GM19035 (cell line): ENCODE data around the gene VSIR.

Source experiments
- ATAC-seq: cut with Tn5 transposase; IDR thresholded peaks from one replicate; pipeline ENCODE4 v1.9.1; 2021; ENCODE audit not compliant: unreplicated experiment

Gene VSIR

GRCh38 chr10:71716426-71716825 lies 56.9 kb downstream of the VSIR start:
- ATAC-seq, result no peak

- no peak for ATAC-seq
These were observed 57.5 kb downstream of the VSIR start for GRCh38 chr10:71715860-71716259.

- ATAC-seq, result no peak
These were observed 58.3 kb downstream of the VSIR start for GRCh38 chr10:71715026-71715425.

GRCh38 chr10:71714592-71714991 lies 58.7 kb downstream of the VSIR start:
- ATAC-seq, result no peak

GRCh38 chr10:71714031-71714410 lies 59.3 kb downstream of the VSIR start:
- ATAC-seq, result no peak

- ATAC-seq, result no peak
These were observed 59.9 kb downstream of the VSIR start for GRCh38 chr10:71713135-71714030.

- ATAC-seq, result no peak
These were observed 60.7 kb downstream of the VSIR start for GRCh38 chr10:71712572-71713134.

DNA sequence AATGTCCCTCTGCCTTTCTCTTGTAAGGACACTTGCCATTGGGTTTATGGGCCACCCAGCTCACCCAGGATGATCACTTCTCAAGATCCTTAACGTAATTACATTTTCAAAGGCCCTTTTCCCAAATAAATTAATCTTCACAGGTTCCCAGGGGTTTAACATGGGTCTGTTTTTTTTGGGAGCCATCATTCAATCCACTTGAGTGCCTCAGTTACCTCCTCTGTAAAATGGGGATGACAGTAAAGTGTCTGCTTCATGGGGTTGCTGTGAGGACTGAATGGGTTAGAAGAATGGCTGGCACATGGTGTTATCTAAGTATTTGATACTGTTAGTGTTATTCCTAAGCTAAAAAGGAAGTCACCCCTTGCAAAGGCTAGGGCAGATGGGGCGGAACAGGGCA lies 61.1 kb downstream of the VSIR start:
- ATAC-seq, result no peak

DNA sequence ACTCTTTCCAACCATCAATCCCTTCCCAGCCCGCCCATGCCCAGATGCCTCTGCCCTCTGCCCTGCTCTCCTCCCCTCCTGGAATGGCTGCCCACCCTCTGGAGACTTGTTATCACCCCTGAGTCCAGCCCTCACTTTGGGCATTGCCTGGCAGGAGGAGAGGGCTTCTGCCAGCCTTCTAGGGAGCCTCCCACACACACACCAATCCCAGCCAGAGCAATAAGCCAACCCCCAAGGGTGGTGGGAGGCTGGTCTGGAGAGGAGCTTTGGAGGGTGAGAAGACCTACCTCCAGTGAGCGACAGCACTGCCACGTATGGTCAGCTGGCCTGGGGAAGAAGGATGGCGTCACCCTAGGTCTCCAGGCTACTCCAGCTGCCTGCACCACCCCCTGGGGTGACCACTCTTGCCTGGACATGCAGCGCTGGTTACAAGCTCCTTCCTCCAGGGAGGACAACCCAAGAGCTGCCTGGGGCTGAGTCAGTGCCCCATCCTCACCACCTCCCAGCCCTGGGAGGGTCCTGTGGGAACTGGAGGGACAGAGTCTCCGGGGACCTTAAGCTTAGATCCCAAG lies 62.2 kb downstream of the VSIR start:
- no peak for ATAC-seq

DNA sequence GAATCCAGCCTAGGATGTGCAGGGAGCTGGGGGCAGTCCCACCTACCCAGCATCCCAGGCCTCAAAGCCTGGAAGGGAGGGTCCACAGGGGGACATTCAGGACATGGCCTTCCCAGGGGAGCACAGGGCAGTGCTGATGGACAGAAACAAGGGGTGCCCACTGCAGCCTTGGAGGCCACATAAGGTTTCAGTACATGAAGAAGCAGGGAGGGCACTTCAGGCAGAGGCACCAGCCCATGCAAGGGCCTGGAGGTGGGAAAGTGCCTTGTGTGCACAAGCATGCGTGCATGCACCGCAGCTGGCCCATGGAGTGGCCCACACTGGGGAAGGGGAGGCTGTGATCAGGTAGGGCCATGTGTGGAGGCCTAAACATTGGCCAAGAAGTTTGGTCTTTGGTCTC lies 62.8 kb downstream of the VSIR start:
- no peak for ATAC-seq

DNA sequence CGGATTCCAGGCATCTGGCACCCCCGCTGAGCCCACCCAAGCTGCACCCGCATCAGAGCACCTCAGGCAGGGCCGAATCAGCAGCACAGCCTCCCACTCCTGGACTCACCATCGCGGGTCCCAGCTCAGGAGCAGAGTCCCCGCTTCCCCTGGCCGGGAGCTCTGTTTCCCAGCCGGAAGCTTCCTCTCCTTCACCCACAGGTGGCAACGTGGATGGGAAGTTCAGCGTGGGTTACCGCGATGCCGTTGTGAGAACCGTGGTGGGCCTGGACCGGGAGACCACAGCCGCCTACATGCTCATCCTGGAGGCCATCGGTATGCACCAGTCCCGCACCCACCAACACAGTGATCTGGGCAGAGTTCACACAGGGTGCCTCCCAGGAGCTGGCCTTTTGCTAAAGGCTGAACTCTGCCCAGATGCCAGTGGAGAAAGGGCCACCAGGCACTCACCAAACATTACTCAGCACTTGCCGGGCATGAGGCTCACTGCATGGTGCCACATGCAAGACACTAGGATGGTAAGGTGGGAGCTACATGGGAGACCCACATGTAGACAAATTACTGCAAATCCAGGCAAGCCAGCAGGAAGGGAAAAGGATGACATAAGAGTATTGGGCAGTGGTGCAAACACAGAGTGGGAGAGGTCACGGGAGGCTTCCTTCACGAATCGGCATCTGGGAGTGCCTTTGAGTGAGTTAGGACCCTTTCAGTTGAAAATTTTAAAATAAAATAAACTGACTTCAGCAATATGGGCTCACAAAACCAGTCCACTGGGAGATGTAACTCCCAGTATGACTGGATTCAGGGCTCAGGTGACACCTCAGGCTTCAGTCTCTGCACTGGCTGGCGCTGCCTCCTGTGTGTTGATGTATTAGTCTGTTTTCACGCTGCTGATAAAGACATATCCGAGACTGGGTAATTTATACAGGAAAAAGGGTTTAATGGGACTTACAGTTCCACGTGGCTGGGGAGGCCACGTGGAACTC lies 64.1 kb downstream of the VSIR start:
- no peak for ATAC-seq

GRCh38 chr10:71708301-71708703 lies 65.0 kb downstream of the VSIR start:
- no peak for ATAC-seq

DNA sequence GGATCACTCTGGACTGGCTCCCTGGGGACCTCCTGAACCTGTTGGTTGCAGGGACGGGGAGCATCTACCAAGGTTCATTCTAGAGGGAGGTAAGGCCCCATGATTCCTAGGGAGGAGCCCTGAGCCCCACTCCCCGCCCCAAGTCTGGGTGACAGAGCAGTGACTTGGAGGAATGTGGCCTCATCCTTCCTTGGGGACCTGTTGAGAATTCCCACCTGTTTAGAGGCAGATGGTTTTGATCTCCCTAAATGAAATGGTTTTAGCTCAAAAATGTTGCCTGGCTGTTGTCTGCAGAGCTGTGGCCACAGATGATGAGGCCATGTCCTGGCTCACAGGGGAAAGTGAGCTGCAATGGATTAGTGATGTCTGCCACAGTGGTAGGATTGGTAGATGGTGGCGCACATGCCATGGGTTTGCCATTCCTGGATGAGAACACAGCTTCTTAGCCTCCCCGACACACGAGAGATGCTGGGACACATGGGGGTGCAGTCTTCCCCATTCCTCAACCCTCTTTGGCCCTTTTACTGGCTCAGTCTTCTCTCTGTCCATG lies 66.0 kb downstream of the VSIR start:
- ATAC-seq, result no peak

GRCh38 chr10:71706216-71707121 lies 66.9 kb downstream of the VSIR start:
- ATAC-seq, result no peak

GRCh38 chr10:71705582-71705981 lies 67.7 kb downstream of the VSIR start:
- no peak for ATAC-seq

GRCh38 chr10:71704816-71705215 lies 68.5 kb downstream of the VSIR start:
- no peak for ATAC-seq

DNA sequence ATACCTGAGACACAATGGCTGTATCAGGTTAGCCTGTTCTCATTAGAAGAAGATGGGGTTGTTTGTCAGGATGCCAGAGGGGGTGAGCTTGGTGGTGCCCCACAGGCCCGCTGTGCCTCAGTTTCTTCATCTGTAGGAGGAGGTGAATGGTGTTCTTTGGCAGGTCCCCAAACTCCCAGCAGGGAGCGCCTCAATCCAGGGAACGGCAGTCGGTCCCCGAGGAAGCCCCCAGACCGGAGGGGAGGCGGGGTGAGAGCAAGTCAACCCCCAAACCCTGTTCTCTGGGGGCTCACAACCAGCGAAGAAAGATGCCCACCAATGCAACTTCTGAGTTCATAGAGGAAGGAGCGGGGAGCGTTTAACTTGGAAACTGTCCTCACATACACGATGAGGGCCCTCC lies 69.7 kb downstream of the VSIR start:
- ATAC-seq, result no peak

- ATAC-seq, result no peak
These were observed 71.7 kb downstream of the VSIR start for GRCh38 chr10:71701496-71702132.

- no peak for ATAC-seq
These were observed 72.5 kb downstream of the VSIR start for GRCh38 chr10:71700731-71701368.
